Astrocyte (in vitro differentiated cells and primary cell): Measurements from ENCODE around the gene TRMT5. TPM values are rescaled to one million over a fixed set of nuclear protein-coding genes. Genes with fewer than 3 reads are reported as not detected.
A peak's percentile ranks its signal among the peaks of the same experiment; 100 is the strongest.

Experiments used
- DNase-seq: peaks from one replicate; pipeline ENCODE4 v3.0.0-alpha.2; 2010; ENCODE audit warnings: low read depth
- FAIRE-seq: peaks from 2 replicates; lab custom pipeline; 2011; peaks lifted over from hg19 to GRCh38; lab: Jason Lieb, UNC
- H2AFZ ChIP-seq: 2 replicates; pipeline ENCODE4 v1.6.0; 2012; ENCODE audit warnings: low read depth, low read length, inconsistent platforms
- H3K27ac ChIP-seq: 2 replicates; pipeline ENCODE4 v1.5.1; 2011; ENCODE audit warnings: low read depth, low read length, inconsistent platforms
- H3K27me3 ChIP-seq: 2 replicates; pipeline ENCODE4 v1.6.0; 2011; ENCODE audit warnings: low read length, inconsistent platforms; ENCODE audit not compliant: insufficient read depth
- H3K36me3 ChIP-seq: 2 replicates; pipeline ENCODE4 v1.5.1; 2011; ENCODE audit warnings: low read length, inconsistent platforms; ENCODE audit not compliant: insufficient read depth
- H3K4me1 ChIP-seq: 2 replicates; pipeline ENCODE4 v1.5.1; 2011; ENCODE audit warnings: low read length, inconsistent platforms; ENCODE audit not compliant: insufficient read depth
- H3K4me2 ChIP-seq: 2 replicates; pipeline ENCODE4 v1.6.0; 2012; ENCODE audit warnings: low read length, inconsistent platforms
- H3K4me3 ChIP-seq: 2 replicates; pipeline ENCODE4 v1.5.1; 2011; ENCODE audit warnings: low read depth, mild to moderate bottlenecking, low read length, inconsistent platforms; ENCODE audit not compliant: insufficient read depth
- H3K79me2 ChIP-seq: 2 replicates; pipeline ENCODE4 v1.6.0; 2012; ENCODE audit warnings: mild to moderate bottlenecking, low read length, inconsistent platforms; ENCODE audit not compliant: insufficient read depth
- H3K9ac ChIP-seq: 2 replicates; pipeline ENCODE4 v1.6.0; 2012; ENCODE audit warnings: mild to moderate bottlenecking, low read length, inconsistent platforms
- H3K9me3 ChIP-seq: 2 replicates; pipeline ENCODE4 v1.5.1; 2012; ENCODE audit warnings: low read depth, mild to moderate bottlenecking, low read length, inconsistent platforms; ENCODE audit not compliant: insufficient read depth
- H4K20me1 ChIP-seq: 2 replicates; pipeline ENCODE4 v1.6.0; 2012; ENCODE audit warnings: low read length, inconsistent platforms; ENCODE audit not compliant: insufficient read depth
- H3K27ac Mint-ChIP-seq: one replicate; pipeline ENCODE4 v1.8.0; 2021; ENCODE audit warnings: mild to moderate bottlenecking, mixed read lengths; ENCODE audit not compliant: unreplicated experiment
- H3K27me3 Mint-ChIP-seq: one replicate; pipeline ENCODE4 v1.8.0; 2021; ENCODE audit warnings: low read depth, mixed read lengths; ENCODE audit not compliant: unreplicated experiment
- H3K36me3 Mint-ChIP-seq: one replicate; pipeline ENCODE4 v1.8.0; 2021; ENCODE audit warnings: low read depth, mixed read lengths; ENCODE audit not compliant: unreplicated experiment
- H3K4me1 Mint-ChIP-seq: one replicate; pipeline ENCODE4 v1.8.0; 2021; ENCODE audit warnings: low read depth, mixed read lengths; ENCODE audit not compliant: unreplicated experiment
- H3K4me3 Mint-ChIP-seq: one replicate; pipeline ENCODE4 v1.8.0; 2021; ENCODE audit warnings: mild to moderate bottlenecking, moderate library complexity, mixed read lengths; ENCODE audit not compliant: unreplicated experiment
- H3K9me3 Mint-ChIP-seq: one replicate; pipeline ENCODE4 v1.8.0; 2021; ENCODE audit warnings: mild to moderate bottlenecking, mixed read lengths; ENCODE audit not compliant: unreplicated experiment
- EZH2 ChIP-seq: IDR thresholded peaks from 2 replicates; pipeline ENCODE4 v1.6.1; 2012; ENCODE audit warnings: mild to moderate bottlenecking, low read length, inconsistent platforms; ENCODE audit not compliant: insufficient read depth
- total RNA-seq: library from RNA; stranded (reverse); gene quantifications from 2 replicates; pipeline ENCODE4 v1.2.1, GENCODE V29; 2021
- TF ChIP-seq, protein P1 (sequence below): IDR thresholded peaks from 2 replicates; pipeline ENCODE4 v1.5.1; 2011; ENCODE audit warnings: low read depth, mild to moderate bottlenecking, inconsistent platforms, low read length, moderate library complexity; ENCODE audit not compliant: insufficient read depth

The TRMT5 gene
- total RNA-seq, 1 donor from 2014 or later, result 14.8 TPM

DNA sequence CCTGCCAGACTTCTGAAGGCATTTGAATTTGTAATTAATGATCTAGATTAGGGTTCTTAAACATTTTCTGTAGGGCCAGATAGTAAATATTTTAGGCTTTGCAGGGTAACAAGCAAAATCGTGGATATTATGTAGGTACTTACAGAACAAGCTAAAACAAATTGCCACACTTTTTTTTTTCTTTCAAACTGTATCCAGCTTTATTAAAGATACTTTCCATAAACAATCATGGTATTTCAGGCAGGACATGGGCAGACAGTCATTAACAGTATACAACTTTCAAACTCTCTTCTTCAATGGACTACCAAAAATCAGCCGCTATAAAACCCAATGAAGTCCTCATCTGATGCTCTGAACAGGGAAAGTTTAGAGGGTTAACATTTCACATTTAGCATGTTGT lies 9.6 kb downstream of the TRMT5 start:
- Histone ChIP-seq H3K79me2 (peaks cover 5% of the 10 kb centered on the region), H3K27ac (no peak overlapping the region), H4K20me1 (no peaks in the 10 kb centered on the region), H3K9ac (no peak overlapping the region), H2AFZ (no peak overlapping the region), H3K36me3 (peaks cover 7% of the 10 kb centered on the region), H3K27me3 (no peaks in the 10 kb centered on the region), H3K4me3 (no peak overlapping the region), H3K4me1 (no peaks in the 10 kb centered on the region), H3K9me3 (no peaks in the 10 kb centered on the region), H3K4me2 (no peak overlapping the region)
- no peaks in the 10 kb centered on the region for H3K4me1 Mint-ChIP-seq
- H3K27ac Mint-ChIP-seq, result no peak overlapping the region
- no peak overlapping the region for H3K4me3 Mint-ChIP-seq
- no peaks in the 10 kb centered on the region for H3K9me3 Mint-ChIP-seq
- TF ChIP-seq, protein P1, sequence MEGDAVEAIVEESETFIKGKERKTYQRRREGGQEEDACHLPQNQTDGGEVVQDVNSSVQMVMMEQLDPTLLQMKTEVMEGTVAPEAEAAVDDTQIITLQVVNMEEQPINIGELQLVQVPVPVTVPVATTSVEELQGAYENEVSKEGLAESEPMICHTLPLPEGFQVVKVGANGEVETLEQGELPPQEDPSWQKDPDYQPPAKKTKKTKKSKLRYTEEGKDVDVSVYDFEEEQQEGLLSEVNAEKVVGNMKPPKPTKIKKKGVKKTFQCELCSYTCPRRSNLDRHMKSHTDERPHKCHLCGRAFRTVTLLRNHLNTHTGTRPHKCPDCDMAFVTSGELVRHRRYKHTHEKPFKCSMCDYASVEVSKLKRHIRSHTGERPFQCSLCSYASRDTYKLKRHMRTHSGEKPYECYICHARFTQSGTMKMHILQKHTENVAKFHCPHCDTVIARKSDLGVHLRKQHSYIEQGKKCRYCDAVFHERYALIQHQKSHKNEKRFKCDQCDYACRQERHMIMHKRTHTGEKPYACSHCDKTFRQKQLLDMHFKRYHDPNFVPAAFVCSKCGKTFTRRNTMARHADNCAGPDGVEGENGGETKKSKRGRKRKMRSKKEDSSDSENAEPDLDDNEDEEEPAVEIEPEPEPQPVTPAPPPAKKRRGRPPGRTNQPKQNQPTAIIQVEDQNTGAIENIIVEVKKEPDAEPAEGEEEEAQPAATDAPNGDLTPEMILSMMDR, result no peak
- TF ChIP-seq EZH2, result no peak
- H3K36me3 Mint-ChIP-seq, result no peaks in the 10 kb centered on the region
- DNase-seq (no peak), FAIRE-seq (peak; percentile 9)
- H3K27me3 Mint-ChIP-seq, result no peaks in the 10 kb centered on the region

DNA sequence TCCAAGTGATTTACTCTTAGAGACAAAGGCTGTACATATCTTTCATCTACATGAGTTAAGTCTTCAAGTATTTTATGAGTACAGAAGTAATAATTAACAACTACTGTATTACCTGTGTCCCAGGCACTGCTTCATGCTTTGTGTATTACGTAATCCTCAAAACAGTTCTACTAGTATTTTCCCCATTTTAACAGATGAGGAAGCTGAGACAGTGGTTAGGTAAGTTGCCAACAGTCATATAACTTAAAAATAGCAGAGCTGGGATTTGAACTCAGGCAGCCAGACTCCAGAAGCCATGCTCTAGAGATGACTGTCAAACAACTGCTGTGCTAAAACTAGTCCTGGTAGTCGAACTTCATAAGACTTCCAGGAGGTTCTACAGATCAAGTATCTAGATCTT lies 10.7 kb downstream of the TRMT5 start:
- H3K27ac Mint-ChIP-seq, result no peak overlapping the region
- H3K4me3 Mint-ChIP-seq, result no peak overlapping the region
- H2AFZ ChIP-seq, result no peak overlapping the region
- no peaks in the 10 kb centered on the region for H3K36me3 Mint-ChIP-seq
- no peaks in the 10 kb centered on the region for H4K20me1 ChIP-seq
- no peaks in the 10 kb centered on the region for H3K9me3 Mint-ChIP-seq
- no peak for DNase-seq
- no peak for FAIRE-seq
- no peaks in the 10 kb centered on the region for H3K9me3 ChIP-seq
- H3K4me2 ChIP-seq, result no peak overlapping the region
- H3K9ac ChIP-seq, result no peak overlapping the region
- H3K4me1 Mint-ChIP-seq, result peaks cover 7% of the 10 kb centered on the region
- no peaks in the 10 kb centered on the region for H3K4me1 ChIP-seq
- H3K36me3 ChIP-seq, result peaks cover 3% of the 10 kb centered on the region
- H3K4me3 ChIP-seq, result no peak overlapping the region
- no peaks in the 10 kb centered on the region for H3K27me3 Mint-ChIP-seq
- no peaks in the 10 kb centered on the region for H3K27me3 ChIP-seq
- no peak overlapping the region for H3K27ac ChIP-seq
- TF ChIP-seq, protein P1, result no peak
- H3K79me2 ChIP-seq, result no peaks in the 10 kb centered on the region

DNA sequence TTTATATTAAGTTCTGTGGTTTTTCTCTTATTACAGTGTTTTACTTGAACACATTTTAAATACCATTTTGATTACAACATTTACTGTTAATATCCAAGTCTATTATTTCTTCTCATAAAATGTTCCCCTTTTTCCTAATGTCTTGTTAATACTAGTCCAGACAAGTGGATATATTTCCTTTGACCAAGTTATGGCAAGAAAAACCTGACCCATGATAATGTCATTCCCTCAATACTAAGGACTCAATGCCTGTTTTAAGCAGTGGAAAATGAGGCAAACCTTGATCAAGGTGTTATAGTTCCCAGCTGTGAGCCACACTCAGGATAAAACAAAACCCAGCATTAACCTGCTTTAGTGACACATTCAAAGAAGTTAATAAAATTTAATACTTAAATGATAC lies 12.2 kb downstream of the TRMT5 start:
- no peak overlapping the region for H3K9ac ChIP-seq
- H3K9me3 Mint-ChIP-seq, result no peaks in the 10 kb centered on the region
- H4K20me1 ChIP-seq, result no peaks in the 10 kb centered on the region
- no peak overlapping the region for H3K27ac Mint-ChIP-seq
- no peak overlapping the region for H2AFZ ChIP-seq
- H3K36me3 ChIP-seq, result no peaks in the 10 kb centered on the region
- TF ChIP-seq, protein P1, result no peak
- TF ChIP-seq EZH2, result no peak
- H3K4me3 Mint-ChIP-seq, result no peak overlapping the region
- H3K27me3 Mint-ChIP-seq, result no peaks in the 10 kb centered on the region
- no peak overlapping the region for H3K27ac ChIP-seq
- no peak overlapping the region for H3K4me2 ChIP-seq
- peaks cover 17% of the 10 kb centered on the region for H3K4me1 Mint-ChIP-seq
- no peak for FAIRE-seq
- H3K4me3 ChIP-seq, result no peak overlapping the region
- H3K4me1 ChIP-seq, result no peaks in the 10 kb centered on the region
- H3K9me3 ChIP-seq, result no peaks in the 10 kb centered on the region
- no peaks in the 10 kb centered on the region for H3K27me3 ChIP-seq
- no peaks in the 10 kb centered on the region for H3K36me3 Mint-ChIP-seq
- H3K79me2 ChIP-seq, result no peaks in the 10 kb centered on the region
- DNase-seq, result no peak
